ENCODE results near the gene ABCF1. TPM values are rescaled to one million over a fixed set of nuclear protein-coding genes. Genes with fewer than 3 reads are reported as not detected.

The ABCF1 gene
- total RNA-seq, 1 experiment from 2014 or later = 53.3 TPM

- H3K27ac ChIP-seq (ENCODE audit: low read depth, low read length) = peak overlapping the region; percentile 96; the same call in 1 of the 2 replicates
- ChIA-PET POLR2A (interaction anchor here (0.6 kb wide), 1 partner anchor 27 kb away, joined by 3 read pairs; no protein-coding TSS in a partner anchor), RAD21 (ENCODE audit: low non-redundant PET in 1 of 2, low total read pairs in 2 of 2, uncharacterized antibody in 2 of 2, unreplicated experiment in 2 of 2) (no interaction called here), CTCF (interaction anchor here (3.5 to 4.7 kb wide), 2 partner anchors 9 to 13 kb away, joined by 13 to 25 read pairs; no protein-coding TSS in a partner anchor)
- intact Hi-C loops (cut with micrococcal nuclease) = no loop called here
- no TSS peak for BruUV-seq (replicated peaks)
- H3K9me2 ChIP-seq (ENCODE audit: insufficient read depth) = no peaks in the 10 kb centered on the region
- H3K4me2 ChIP-seq (ENCODE audit: low read length) = peak overlapping the region; percentile 91
- no peaks in the 10 kb centered on the region for H4K20me1 ChIP-seq (ENCODE audit: insufficient read depth)
- peaks cover 22 to 37% of the 10 kb centered on the region in 2 experiments for H3K36me3 ChIP-seq (ENCODE audit: control insufficient read depth in 1 of 2, insufficient read depth in 2 of 2, low read length in 2 of 2)
- H3K4me1 ChIP-seq (ENCODE audit: control insufficient read depth in 1 of 2, insufficient read depth in 2 of 2, low read length in 2 of 2) = peaks cover 10 to 23% of the 10 kb centered on the region in 2 experiments; a peak in 3 of 4 replicates
- H3K9ac ChIP-seq (ENCODE audit: low read length) = 0 out of 2 replicates have a peak overlapping the region, but pooled peaks have one; percentile 98
- peak overlapping the region in 1 of 2 experiments; percentile 95; a peak in 1 of 4 replicates for H3K4me3 ChIP-seq (replicated peaks in 1 of 2; ENCODE audit: low read depth in 1 of 2, low read length in 2 of 2)
- DNase-seq (ENCODE audit: low read depth, low spot score) (no peak), ATAC-seq (no peak)
- TF ChIP-seq RAD21 (IDR thresholded peaks at IDR 0.05; ENCODE audit: low read depth) (no peak), ATF3 (IDR thresholded peaks at IDR 0.05) (no peak), SIN3A (IDR thresholded peaks at IDR 0.05; ENCODE audit: low read depth) (no peak), EGR1 (IDR thresholded peaks at IDR 0.05; ENCODE audit: low read depth) (no peak), ZFX (IDR thresholded peaks at IDR 0.05) (no peak), REST (IDR thresholded peaks at IDR 0.05; ENCODE audit: low read depth) (no peak), MAX (IDR thresholded peaks at IDR 0.05) (no peak), SP1 (IDR thresholded peaks at IDR 0.05; ENCODE audit: low read depth) (no peak), EZH2phosphoT487 (IDR thresholded peaks at IDR 0.05; ENCODE audit: borderline replicate concordance) (no peak), ELF1 (IDR thresholded peaks at IDR 0.05; ENCODE audit: borderline replicate concordance, low read depth) (no peak), EZH2 (IDR thresholded peaks at IDR 0.05) (no peak), JUND (IDR thresholded peaks at IDR 0.05) (no peak), ZBTB33 (IDR thresholded peaks at IDR 0.05; ENCODE audit: extremely low read depth, insufficient replicate concordance, low read length) (no peak), POLR2AphosphoS5 (IDR thresholded peaks at IDR 0.05; ENCODE audit: low read depth, low read length) (no peak), CBX3 (IDR thresholded peaks at IDR 0.05; ENCODE audit: low read depth) (no peak)
- no peaks in the 10 kb centered on the region for H3K9me3 ChIP-seq (ENCODE audit: control insufficient read depth in 1 of 2, insufficient read depth in 1 of 2, low read depth in 1 of 2, low read length in 2 of 2)
- peaks cover 45% of the 10 kb centered on the region for H3K79me2 ChIP-seq (ENCODE audit: insufficient read depth, low read length)
- no peaks in the 10 kb centered on the region for H3K27me3 ChIP-seq (ENCODE audit: insufficient read depth, low read length)
- H2AFZ ChIP-seq (ENCODE audit: low read depth, low read length, poor library complexity, severe bottlenecking) = no peak overlapping the region
Observed at GRCh38 chr6:30554404-30554803, 16.8 kb upstream of the ABCF1 start.

Data from HCT116 (cell line).